Measurements from ENCODE around the gene EHF. TPM values are rescaled to one million over a fixed set of nuclear protein-coding genes. Genes with fewer than 3 reads are reported as not detected.

The EHF gene
- total and polyA plus RNA-seq, 8 donors = 9.9 to 53.1 (median 13.9) TPM

GRCh38 chr11:34633640-34633989 lies 12.7 kb downstream of the EHF start:
- TF ChIP-seq CTCF (IDR thresholded peaks at IDR 0.05) = no peak
- Histone ChIP-seq H3K27ac (no peak overlapping the region), H3K27me3 (no peaks in the 10 kb centered on the region), H3K4me3 (no peak overlapping the region), H3K9me3 (no peaks in the 10 kb centered on the region), H3K4me1 (peaks cover 2 to 14% of the 10 kb centered on the region in 2 donors), H3K36me3 (no peaks in the 10 kb centered on the region)
- no peak for DNase-seq
- intact Hi-C loops (cut with DNase I) = no loop called here
- ATAC-seq = no peak

- Histone ChIP-seq H3K9me3 (no peaks in the 10 kb centered on the region), H3K27ac (peak overlapping the region in 1 of 2 donors; percentile 11), H3K4me3 (no peak overlapping the region), H3K36me3 (no peaks in the 10 kb centered on the region), H3K27me3 (no peaks in the 10 kb centered on the region), H3K4me1 (peaks cover 3 to 14% of the 10 kb centered on the region in 2 donors)
- intact Hi-C loops (cut with DNase I) = no loop called here
- TF ChIP-seq CTCF (IDR thresholded peaks at IDR 0.05) = no peak
- ATAC-seq (peak; percentile 6), DNase-seq (peak in 1 of 4 donors; percentile 28)
Measured at GRCh38 chr11:34633990-34634693, 13.2 kb downstream of the EHF start.

- intact Hi-C loops (cut with DNase I) = no loop called here
- Histone ChIP-seq H3K27me3 (no peaks in the 10 kb centered on the region), H3K4me3 (no peak overlapping the region), H3K36me3 (no peaks in the 10 kb centered on the region), H3K27ac (no peak overlapping the region), H3K9me3 (no peaks in the 10 kb centered on the region), H3K4me1 (peaks cover 3 to 17% of the 10 kb centered on the region in 2 donors)
- DNase-seq (no peak), ATAC-seq (no peak)
- no peak for TF ChIP-seq CTCF (IDR thresholded peaks at IDR 0.05)
Measured at GRCh38 chr11:34634694-34635062, 13.8 kb downstream of the EHF start.

- H3K27me3 ChIP-seq = no peaks in the 10 kb centered on the region
- H3K9me3 ChIP-seq = no peaks in the 10 kb centered on the region
- no peak for TF ChIP-seq CTCF (IDR thresholded peaks at IDR 0.05)
- no peak overlapping the region for H3K27ac ChIP-seq
- DNase-seq = no peak
- no peaks in the 10 kb centered on the region for H3K36me3 ChIP-seq
- intact Hi-C loops (cut with DNase I) = no loop called here
- H3K4me1 ChIP-seq = peaks cover 9 to 30% of the 10 kb centered on the region in 2 donors
- ATAC-seq = no peak
- no peak overlapping the region for H3K4me3 ChIP-seq
Measured at GRCh38 chr11:34636127-34636526, 15.2 kb downstream of the EHF start.

- intact Hi-C loops (cut with DNase I) = no loop called here
- Histone ChIP-seq H3K27ac (peak overlapping the region in 1 of 2 donors; percentile 39), H3K27me3 (no peaks in the 10 kb centered on the region), H3K36me3 (no peaks in the 10 kb centered on the region), H3K4me1 (peaks cover 9 to 31% of the 10 kb centered on the region in 2 donors), H3K4me3 (no peak overlapping the region), H3K9me3 (no peaks in the 10 kb centered on the region)
- ATAC-seq (peak; percentile 12), DNase-seq (no peak)
- no peak for TF ChIP-seq CTCF (IDR thresholded peaks at IDR 0.05)
Measured at GRCh38 chr11:34637303-34637702, 16.4 kb downstream of the EHF start.

Data from left lung (tissue), 10 donors.